ENCODE data around the gene PHACTR3. TPM values are rescaled to one million over a fixed set of nuclear protein-coding genes. Genes with fewer than 3 reads are reported as not detected.

Gene PHACTR3
- total RNA-seq, 4 donors from 2014 or later, result 0.54 to 0.81 (median 0.59) TPM; not detected in 1

- Histone ChIP-seq H3K4me3 (no peak overlapping the region), H3K36me3 (no peaks in the 10 kb centered on the region), H3K27ac (no peak overlapping the region), H3K27me3 (no peaks in the 10 kb centered on the region), H3K9me3 (no peaks in the 10 kb centered on the region), H3K4me1 (no peaks in the 10 kb centered on the region)
- no peak for ATAC-seq
- TF ChIP-seq EP300 (IDR thresholded peaks at IDR 0.05), result no peak
- TF ChIP-seq POLR2AphosphoS5 (IDR thresholded peaks at IDR 0.05), result no peak
- 81 to 85% methylated on average over 5 to 14 of the region's 29 CpGs for WGBS, 2 donors (ENCODE audit: low coverage in 1 of 2)
Observed at GRCh38 chr20:59808729-59809381, 204.5 kb downstream of the PHACTR3 start.

DNA sequence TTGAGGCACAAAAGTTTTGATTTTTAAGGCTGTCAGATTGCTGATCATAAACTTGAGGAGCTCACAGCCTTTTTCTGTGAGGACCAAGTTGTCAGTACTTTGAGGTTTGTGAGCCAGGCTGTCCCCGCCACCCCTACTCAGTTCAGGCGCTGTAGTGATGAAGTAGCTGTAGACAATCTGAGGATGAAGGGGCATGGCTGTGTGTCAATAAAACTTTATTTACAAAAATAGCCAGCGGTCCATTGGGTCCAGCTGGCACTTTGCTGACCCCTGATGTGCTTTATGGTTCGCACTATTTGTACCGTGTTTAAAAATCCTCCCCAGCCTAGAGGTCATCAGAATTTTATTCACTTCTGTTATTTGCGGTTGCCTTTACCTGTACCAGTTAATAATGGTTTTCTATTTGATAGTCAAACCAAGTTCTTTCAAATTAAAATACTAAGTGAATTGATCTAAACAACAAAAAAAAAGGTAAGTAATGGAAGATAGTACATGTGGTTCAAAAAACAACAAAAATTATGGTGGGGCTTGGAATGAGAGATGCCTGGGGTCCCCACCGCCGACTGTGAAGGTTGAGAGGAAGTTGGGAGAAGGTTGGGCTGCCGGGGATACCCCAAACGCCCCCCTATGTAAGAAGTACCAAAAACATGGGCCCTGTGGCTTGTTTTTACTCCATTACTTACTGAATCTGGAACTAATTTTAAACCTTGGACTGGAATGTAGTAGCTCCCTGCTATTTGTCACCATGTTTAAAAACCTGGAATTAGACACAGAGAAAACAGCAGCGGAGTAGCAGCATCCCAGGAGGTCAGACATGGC, 205.5 kb downstream of the PHACTR3 start:
- H3K27me3 ChIP-seq, result no peaks in the 10 kb centered on the region
- TF ChIP-seq POLR2A (IDR thresholded peaks at IDR 0.05) (no peak), EP300 (IDR thresholded peaks at IDR 0.05) (no peak), POLR2AphosphoS5 (IDR thresholded peaks at IDR 0.05) (no peak)
- TF ChIP-seq, protein P1, sequence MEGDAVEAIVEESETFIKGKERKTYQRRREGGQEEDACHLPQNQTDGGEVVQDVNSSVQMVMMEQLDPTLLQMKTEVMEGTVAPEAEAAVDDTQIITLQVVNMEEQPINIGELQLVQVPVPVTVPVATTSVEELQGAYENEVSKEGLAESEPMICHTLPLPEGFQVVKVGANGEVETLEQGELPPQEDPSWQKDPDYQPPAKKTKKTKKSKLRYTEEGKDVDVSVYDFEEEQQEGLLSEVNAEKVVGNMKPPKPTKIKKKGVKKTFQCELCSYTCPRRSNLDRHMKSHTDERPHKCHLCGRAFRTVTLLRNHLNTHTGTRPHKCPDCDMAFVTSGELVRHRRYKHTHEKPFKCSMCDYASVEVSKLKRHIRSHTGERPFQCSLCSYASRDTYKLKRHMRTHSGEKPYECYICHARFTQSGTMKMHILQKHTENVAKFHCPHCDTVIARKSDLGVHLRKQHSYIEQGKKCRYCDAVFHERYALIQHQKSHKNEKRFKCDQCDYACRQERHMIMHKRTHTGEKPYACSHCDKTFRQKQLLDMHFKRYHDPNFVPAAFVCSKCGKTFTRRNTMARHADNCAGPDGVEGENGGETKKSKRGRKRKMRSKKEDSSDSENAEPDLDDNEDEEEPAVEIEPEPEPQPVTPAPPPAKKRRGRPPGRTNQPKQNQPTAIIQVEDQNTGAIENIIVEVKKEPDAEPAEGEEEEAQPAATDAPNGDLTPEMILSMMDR (IDR thresholded peaks at IDR 0.05), result no peak
- 77 to 84% methylated on average over 10 of the region's 11 CpGs for WGBS, 2 donors (ENCODE audit: low coverage in 1 of 2)
- H3K9me3 ChIP-seq, result no peaks in the 10 kb centered on the region
- H3K4me1 ChIP-seq, result no peaks in the 10 kb centered on the region
- no peak for ATAC-seq
- H3K4me3 ChIP-seq, result no peak overlapping the region
- no peaks in the 10 kb centered on the region for H3K36me3 ChIP-seq
- H3K27ac ChIP-seq, result no peak overlapping the region

DNA sequence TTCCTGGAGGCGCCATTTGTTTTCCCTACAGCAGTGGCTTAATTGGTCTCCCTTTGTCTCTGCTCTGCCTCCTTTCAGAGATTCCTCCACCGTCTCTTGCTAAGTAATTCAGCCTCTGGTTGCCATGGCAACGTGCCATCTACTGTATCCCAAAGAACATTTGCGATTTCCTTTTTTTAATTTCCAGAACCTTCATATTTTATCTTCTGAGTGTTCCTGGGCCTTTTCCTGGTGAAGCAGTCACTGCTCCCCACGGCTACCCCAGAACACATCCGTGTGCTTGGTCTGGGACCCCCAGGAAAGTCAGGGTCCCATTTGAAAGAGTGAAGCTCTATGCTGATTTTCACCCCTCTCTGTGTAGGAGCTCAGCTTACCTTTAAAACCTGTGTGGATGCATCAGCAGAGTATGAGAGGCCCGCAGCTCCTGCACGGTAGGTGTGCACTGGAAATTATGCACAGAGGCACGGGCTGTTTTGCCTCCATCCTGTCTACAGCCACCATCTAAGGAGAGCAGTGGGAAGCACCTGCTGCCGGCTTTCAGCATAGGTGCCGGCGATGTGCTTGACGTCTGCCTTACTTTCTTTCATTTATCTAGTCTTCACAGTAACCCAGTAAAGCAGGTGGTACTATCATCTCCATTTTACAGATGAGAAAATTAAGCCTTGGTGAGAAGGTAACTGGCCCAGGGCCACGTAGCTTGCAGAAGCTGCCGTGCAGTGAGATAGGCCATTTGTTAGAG, 206.3 kb downstream of the PHACTR3 start:
- H3K4me3 ChIP-seq, result no peak overlapping the region
- no peaks in the 10 kb centered on the region for H3K27me3 ChIP-seq
- no peak overlapping the region for H3K27ac ChIP-seq
- no peak for TF ChIP-seq EP300 (IDR thresholded peaks at IDR 0.05)
- TF ChIP-seq POLR2AphosphoS5 (IDR thresholded peaks at IDR 0.05), result no peak
- TF ChIP-seq, protein P1 (IDR thresholded peaks at IDR 0.05), result no peak
- no peak for TF ChIP-seq POLR2A (IDR thresholded peaks at IDR 0.05)
- no peak for ATAC-seq
- no peaks in the 10 kb centered on the region for H3K4me1 ChIP-seq
- H3K36me3 ChIP-seq, result no peaks in the 10 kb centered on the region
- H3K9me3 ChIP-seq, result no peaks in the 10 kb centered on the region
- 79 to 80% methylated on average over 1 to 8 of the region's 15 CpGs for WGBS, 2 donors (ENCODE audit: low coverage in 1 of 2)

- no peak for ATAC-seq
- TF ChIP-seq POLR2A (IDR thresholded peaks at IDR 0.05) (no peak), POLR2AphosphoS5 (IDR thresholded peaks at IDR 0.05) (no peak)
- TF ChIP-seq, protein P1 (IDR thresholded peaks at IDR 0.05), result no peak
- Histone ChIP-seq H3K27me3 (no peaks in the 10 kb centered on the region), H3K4me3 (no peak overlapping the region), H3K27ac (no peak overlapping the region), H3K4me1 (no peaks in the 10 kb centered on the region), H3K9me3 (no peaks in the 10 kb centered on the region), H3K36me3 (no peaks in the 10 kb centered on the region)
- WGBS, 2 donors (ENCODE audit: low coverage in 1 of 2), result 97% methylated on average over 4 of the region's 7 CpGs; no CpG with 5 or more reads in 1 of the 2 donors
Observed at GRCh38 chr20:59811681-59812171, 207.4 kb downstream of the PHACTR3 start.

All from gastroesophageal sphincter (tissue), 4 donors.